Transverse colon (tissue), 4 donors: ENCODE measurements around the gene USO1. TPM values are rescaled to one million over a fixed set of nuclear protein-coding genes. Genes with fewer than 3 reads are reported as not detected.
A peak's percentile ranks its signal among the peaks of the same experiment; 100 is the strongest.

ENCODE experiments used
- DNase-seq: peaks from one replicate; pipeline ENCODE4 v3.0.0-alpha.2; 2019
- H3K27ac ChIP-seq, 4 donors: fragments of 200-600 bp; sonication (generic); 2 replicates each; pipeline ENCODE4 v1.5.1; 2016 to 2018; ENCODE audit warnings: inconsistent platforms in 4 of 4
- H3K27me3 ChIP-seq: fragments of 200-600 bp; sonication (generic); 2 replicates; pipeline ENCODE4 v1.5.1; 2017; ENCODE audit warnings: inconsistent platforms
- H3K36me3 ChIP-seq, 4 donors: fragments of 200-600 bp; sonication (generic); 2 replicates each; pipeline ENCODE4 v1.5.1; 2017 to 2019; ENCODE audit warnings: inconsistent platforms in 4 of 4
- H3K4me1 ChIP-seq, 4 donors: fragments of 200-600 bp; sonication (generic); 2 replicates each; pipeline ENCODE4 v1.5.1; 2017 to 2020; ENCODE audit warnings: inconsistent platforms in 4 of 4
- H3K4me3 ChIP-seq, 4 donors: fragments of 200-600 bp; sonication (generic); 1 replicate in 1 of 4; 2 replicates in 3 of 4; pipeline versions ENCODE4 v1.5.1 to v1.6.1; 2017 to 2019; ENCODE audit warnings: inconsistent platforms in 4 of 4
- H3K9me3 ChIP-seq, 2 donors: fragments of 200-600 bp; sonication (generic); 2 replicates each; pipeline ENCODE4 v1.5.1; 2017 to 2019; ENCODE audit warnings: inconsistent platforms in 2 of 2
- CTCF ChIP-seq, 5 experiments: fragments of 200-600 bp in 3 of 5; fragments of 450-650 bp in 2 of 5; sonication (generic) in 3 of 5; IDR thresholded peaks; 1 replicate in 2 of 5; 2 replicates in 3 of 5; pipeline ENCODE4 v1.5.1; 2016 to 2017; ENCODE audit warnings: antibody characterized with exemption in 5 of 5, inconsistent platforms in 3 of 5, mild to moderate bottlenecking in 2 of 5, moderate library complexity in 1 of 5
- EP300 ChIP-seq: sonication (generic); formaldehyde crosslinking; IDR thresholded peaks from one replicate; pipeline ENCODE4 v1.6.1; 2017; ENCODE audit warnings: antibody characterized with exemption, low read depth
- POLR2A ChIP-seq: fragments of 450-650 bp; IDR thresholded peaks from one replicate; pipeline ENCODE4 v1.6.1; 2016; ENCODE audit warnings: antibody characterized with exemption, mild to moderate bottlenecking, moderate library complexity
- POLR2AphosphoS5 ChIP-seq, 3 donors: sonication (generic); formaldehyde crosslinking; IDR thresholded peaks; one replicate each; pipeline ENCODE4 v1.6.1; 2016; ENCODE audit warnings: antibody characterized with exemption in 3 of 3
- WGBS, 2 donors: methylation state at CpG; one replicate each; pipeline ENCODE4 v1.1.5; 2018; ENCODE audit warnings: low coverage in 1 of 2; 5-methylcytosine and 5-hydroxymethylcytosine counted together
- in situ Hi-C, 4 donors: fragments of 200-750 bp; cut with MboI; loops; one replicate each; pipeline versions ENCODE4 v1.15.0 to v1.15.1; 2017; ENCODE audit warnings: low sequenced_read_pairs in 3 of 4, low pct_ligation_motif_present in 1 of 4, low pct_unique_long_range_greater_than_20kb in 1 of 4
- intact Hi-C: fragments of 100-400 bp; cut with DNase I; formaldehyde crosslinking; loops from one replicate; pipeline ENCODE4 v1.15.1; 2023; ENCODE audit warnings: low total_unique reads
- total RNA-seq, 4 donors: library from RNA; depleted of rRNA; stranded (reverse); fragments of >200 nt; gene quantifications; one replicate each; pipeline ENCODE4 v1.1.0, GENCODE V29; 2016

USO1 gene
- total RNA-seq, 4 donors from 2014 or later: 24.3 to 110 (median 61.0) TPM

GRCh38 chr4:75696071-75696470, 28.3 kb upstream of the USO1 start:
- in situ Hi-C loops (no loop called here), intact Hi-C loops (no loop called here)
- peak; percentile 60 for DNase-seq
- Histone ChIP-seq H3K4me3 (no peak overlapping the region), H3K27me3 (no peaks in the 10 kb centered on the region), H3K9me3 (no peaks in the 10 kb centered on the region), H3K4me1 (peaks cover 4 to 17% (median 9%) of the 10 kb centered on the region in 4 donors), H3K36me3 (no peaks in the 10 kb centered on the region), H3K27ac (peak overlapping the region; percentile 30 to 75 (median 57))
- TF ChIP-seq EP300 (no peak), POLR2AphosphoS5 (IDR thresholded peaks at IDR 0.05) (no peak), POLR2A (no peak), CTCF (IDR thresholded peaks at IDR 0.05) (no peak)
- 19% methylated on average over 3 of the region's 3 CpGs; no CpG with 5 or more reads in 1 of the 2 donors for WGBS, 2 donors

- Histone ChIP-seq H3K27ac (peak overlapping the region; percentile 30 to 75 (median 57)), H3K4me3 (no peak overlapping the region), H3K36me3 (no peaks in the 10 kb centered on the region), H3K9me3 (no peaks in the 10 kb centered on the region), H3K4me1 (peaks cover 4 to 17% (median 9%) of the 10 kb centered on the region in 4 donors), H3K27me3 (no peaks in the 10 kb centered on the region)
- intact Hi-C loops: no loop called here
- in situ Hi-C loops: no loop called here
- no peak for DNase-seq
- no peak for TF ChIP-seq EP300
- no peak for TF ChIP-seq CTCF (IDR thresholded peaks at IDR 0.05)
- no peak for TF ChIP-seq POLR2AphosphoS5 (IDR thresholded peaks at IDR 0.05)
- TF ChIP-seq POLR2A: no peak
- WGBS, 2 donors: 46 to 62% methylated on average over 3 of the region's 3 CpGs
These were observed 27.8 kb upstream of the USO1 start for GRCh38 chr4:75696581-75696980.

GRCh38 chr4:75698162-75698962, 26.0 kb upstream of the USO1 start:
- H3K36me3 ChIP-seq: no peaks in the 10 kb centered on the region
- peak overlapping the region in 2 of 4 donors; percentile 17 to 47 for H3K27ac ChIP-seq
- in situ Hi-C loops (no loop called here), intact Hi-C loops (no loop called here)
- peaks cover 4 to 30% (median 17%) of the 10 kb centered on the region in 4 donors for H3K4me1 ChIP-seq
- H3K9me3 ChIP-seq: no peaks in the 10 kb centered on the region
- H3K4me3 ChIP-seq: no peak overlapping the region
- WGBS, 2 donors: 80 to 81% methylated on average over 4 to 6 of the region's 6 CpGs
- TF ChIP-seq POLR2A (no peak), EP300 (no peak), POLR2AphosphoS5 (IDR thresholded peaks at IDR 0.05) (no peak), CTCF (IDR thresholded peaks at IDR 0.05) (no peak)
- no peak for DNase-seq
- no peaks in the 10 kb centered on the region for H3K27me3 ChIP-seq

- intact Hi-C loops (no loop called here), in situ Hi-C loops (no loop called here)
- H3K36me3 ChIP-seq: no peaks in the 10 kb centered on the region
- no peak overlapping the region for H3K4me3 ChIP-seq
- peak overlapping the region in 2 of 4 donors; percentile 17 to 47 for H3K27ac ChIP-seq
- 61 to 66% methylated on average over 2 of the region's 2 CpGs for WGBS, 2 donors
- H3K4me1 ChIP-seq: peaks cover 4 to 34% (median 22%) of the 10 kb centered on the region in 4 donors
- H3K27me3 ChIP-seq: no peaks in the 10 kb centered on the region
- no peaks in the 10 kb centered on the region for H3K9me3 ChIP-seq
- TF ChIP-seq EP300 (no peak), POLR2AphosphoS5 (IDR thresholded peaks at IDR 0.05) (no peak), CTCF (IDR thresholded peaks at IDR 0.05) (no peak), POLR2A (no peak)
- DNase-seq: no peak
These were observed 25.5 kb upstream of the USO1 start for GRCh38 chr4:75698963-75699228.
